GM12878 (cell line): ENCODE measurements around the gene NPB. TPM values are rescaled to one million over a fixed set of nuclear protein-coding genes. Genes with fewer than 3 reads are reported as not detected.
A peak's percentile ranks its signal among the peaks of the same experiment; 100 is the strongest.

ENCODE experiments used
- ATAC-seq: fragments of 200-7000 bp; cut with Tn5 transposase; 3 replicates; pipeline ENCODE4 v1.9.1; 2020; ENCODE audit warnings: mild to moderate bottlenecking, moderate library complexity
- BruUV-seq: library from RNA; stranded (reverse); fragments of 400-500 nt; replicated peaks from 2 replicates; lab custom pipeline; 2021; lab: Mats Ljungman, UMichigan
- CTCF ChIA-PET: fragments of 300-600 bp; sonication (Branson Sonifier 250); formaldehyde crosslinking; extraction: SDS; loops from one replicate; lab custom pipeline; 2021; ENCODE audit warnings: inconsistent platforms; lab: Yijun Ruan, JAX
- POLR2A ChIA-PET: fragments of 350-600 bp; formaldehyde crosslinking; extraction: SDS; loops from one replicate; lab custom pipeline; 2021; ENCODE audit warnings: inconsistent platforms; lab: Charles Lee
- RAD21 ChIA-PET: fragments of 300-600 bp; sonication (Branson Sonifier 250); formaldehyde crosslinking; loops from one replicate; lab custom pipeline; 2023; ENCODE audit warnings: antibody characterized with exemption; ENCODE audit not compliant: unreplicated experiment; lab: Charles Lee
- SMC1A ChIA-PET: fragments of 300-600 bp; sonication (Branson Sonifier 250); formaldehyde crosslinking; loops from one replicate; lab custom pipeline; 2023; ENCODE audit not compliant: unreplicated experiment, uncharacterized antibody; lab: Charles Lee
- DNase-seq: peaks from one replicate; pipeline ENCODE4 v3.0.0-alpha.2; 2011; ENCODE audit warnings: low read depth, low spot score
- FAIRE-seq: peaks from 3 replicates; lab custom pipeline; 2011; peaks lifted over from hg19 to GRCh38; lab: Jason Lieb, UNC
- H2AFZ ChIP-seq: 2 replicates; pipeline ENCODE4 v1.6.0; 2011; ENCODE audit warnings: low read depth, low read length, control low read depth; ENCODE audit not compliant: control insufficient read depth
- H3K27ac ChIP-seq: 2 replicates; pipeline ENCODE4 v1.5.1; 2011; ENCODE audit warnings: control low read depth; ENCODE audit not compliant: control insufficient read depth, insufficient read depth
- H3K27me3 ChIP-seq, 2 experiments: replicated peaks in 1 of 2; 2 replicates each; pipeline versions ENCODE4 v1.6.0 to v1.6.1; 2011; ENCODE audit warnings: low read length in 1 of 2; ENCODE audit not compliant: control insufficient read depth in 2 of 2, insufficient read depth in 2 of 2
- H3K36me3 ChIP-seq, 2 experiments: 2 replicates each; pipeline ENCODE4 v1.5.1; 2011; ENCODE audit warnings: low read length in 1 of 2; ENCODE audit not compliant: control insufficient read depth in 2 of 2, insufficient read depth in 2 of 2
- H3K4me1 ChIP-seq: 2 replicates; pipeline ENCODE4 v1.6.1; 2011; ENCODE audit warnings: mild to moderate bottlenecking, low read length, moderate library complexity, mixed read lengths; ENCODE audit not compliant: control insufficient read depth, insufficient read depth
- H3K4me2 ChIP-seq: 2 replicates; pipeline ENCODE4 v1.6.0; 2011; ENCODE audit warnings: control low read depth; ENCODE audit not compliant: control insufficient read depth, insufficient read depth
- H3K4me3 ChIP-seq: fragments of 200-600 bp; sonication (generic); 2 replicates; pipeline ENCODE4 v1.5.1; 2016
- H3K79me2 ChIP-seq: 2 replicates; pipeline ENCODE4 v1.6.0; 2011; ENCODE audit warnings: low read length; ENCODE audit not compliant: control insufficient read depth, insufficient read depth
- H3K9ac ChIP-seq: 2 replicates; pipeline ENCODE4 v1.8.0; 2011; ENCODE audit warnings: low read length, control low read depth, mixed read lengths; ENCODE audit not compliant: control insufficient read depth, insufficient read depth
- H3K9me3 ChIP-seq: replicated peaks from 3 replicates; pipeline ENCODE4 v1.5.1; 2011; ENCODE audit warnings: mild to moderate bottlenecking, low read length; ENCODE audit not compliant: control insufficient read depth, insufficient read depth
- H4K20me1 ChIP-seq: 2 replicates; pipeline ENCODE4 v1.6.0; 2011; ENCODE audit not compliant: control insufficient read depth, insufficient read depth
- DPF2 ChIP-seq: fragments of 450-650 bp; IDR thresholded peaks from 2 replicates; pipeline ENCODE4 v1.6.1; 2017; ENCODE audit warnings: mild to moderate bottlenecking
- IKZF1 ChIP-seq: fragments of 450-650 bp; conservative IDR thresholded peaks from 2 replicates; pipeline ENCODE4 v1.6.1; 2017; ENCODE audit warnings: antibody characterized with exemption, mild to moderate bottlenecking
- JUND ChIP-seq: IDR thresholded peaks from 2 replicates; pipeline ENCODE4 v1.6.1; 2012; ENCODE audit warnings: low read depth, mild to moderate bottlenecking, low read length, improper control_type of control experiment, moderate library complexity
- MEF2B ChIP-seq: fragments of 450-650 bp; IDR thresholded peaks from 2 replicates; pipeline ENCODE4 v1.6.1; 2018; ENCODE audit warnings: mild to moderate bottlenecking, moderate library complexity; ENCODE audit not compliant: partially characterized antibody, poor library complexity, severe bottlenecking
- MTA3 ChIP-seq: IDR thresholded peaks from 2 replicates; pipeline ENCODE4 v1.6.1; 2012; ENCODE audit warnings: low read length, inconsistent platforms, borderline replicate concordance
- NKRF ChIP-seq: fragments of 450-650 bp; conservative IDR thresholded peaks from 2 replicates; pipeline ENCODE4 v1.6.1; 2017; ENCODE audit warnings: mild to moderate bottlenecking, moderate library complexity
- POLR2AphosphoS5 ChIP-seq: IDR thresholded peaks from 2 replicates; pipeline ENCODE4 v1.6.1; 2011; ENCODE audit warnings: mild to moderate bottlenecking, low read length, inconsistent platforms
- PRDM15 ChIP-seq: fragments of 450-650 bp; formaldehyde crosslinking; IDR thresholded peaks from 2 replicates; pipeline ENCODE4 v1.4.0; 2020; ENCODE audit warnings: mild to moderate bottlenecking, moderate library complexity
- RELA ChIP-seq: fragments of 450-650 bp; IDR thresholded peaks from 2 replicates; pipeline ENCODE4 v1.8.0; 2014; ENCODE audit warnings: borderline replicate concordance; ENCODE audit not compliant: partially characterized antibody
- SMAD1 ChIP-seq: fragments of 450-650 bp; IDR thresholded peaks from 2 replicates; pipeline ENCODE4 v1.6.1; 2018; ENCODE audit warnings: mild to moderate bottlenecking, low read depth; ENCODE audit not compliant: partially characterized antibody
- SP1 ChIP-seq: IDR thresholded peaks from one replicate; pipeline ENCODE4 v1.6.1; 2011; ENCODE audit warnings: low read depth, low read length
- STAT1 ChIP-seq: fragments of 450-650 bp; conservative IDR thresholded peaks from 2 replicates; pipeline ENCODE4 v1.6.1; 2014; ENCODE audit warnings: antibody characterized with exemption, mild to moderate bottlenecking
- TARDBP ChIP-seq: IDR thresholded peaks from 2 replicates; pipeline ENCODE4 v1.6.1; 2016; ENCODE audit warnings: borderline replicate concordance
- YBX1 ChIP-seq: fragments of 450-650 bp; IDR thresholded peaks from 2 replicates; pipeline ENCODE4 v1.6.1; 2016; ENCODE audit warnings: antibody characterized with exemption
- ZBTB33 ChIP-seq: fragments of 450-650 bp; IDR thresholded peaks from 2 replicates; pipeline ENCODE4 v1.6.1; 2017; ENCODE audit warnings: mild to moderate bottlenecking
- WGBS: methylation state at CpG from one replicate; pipeline ENCODE4 v1.1.6; 2016; ENCODE audit warnings: low lambda C conversion rate; ENCODE audit not compliant: insufficient replicate concordance, insufficient coverage; ENCODE audit errors: missing lambda C conversion rate; 5-methylcytosine and 5-hydroxymethylcytosine counted together
- in situ Hi-C: fragments of 300-500 bp; cut with MboI; formaldehyde crosslinking; loops from 9 replicates; pipeline ENCODE4 v1.14.3; 2018; ENCODE audit warnings: mixed read lengths
- intact Hi-C: fragments of 100-400 bp; cut with micrococcal nuclease; formaldehyde crosslinking; loops from one replicate; pipeline ENCODE4 v1.14.2; 2022; ENCODE audit not compliant: unreplicated experiment
- polyA plus RNA-seq, 11 experiments: library from polyadenylated mRNA; depleted of rRNA in 4 of 11; unstranded in 6 of 11; stranded (reverse) in 5 of 11; fragments of >200 nt; fragmentation: Nextera tagmentation in 4 of 11; fragmentation: Illumina TruSeq in 1 of 11; extraction: Ambion mirVana in 4 of 11; extraction: Trizol in 1 of 11; gene quantifications; 1 replicate in 1 of 11; 2 replicates in 10 of 11; pipeline versions ENCODE4 v1.2.1 to v1.2.3, GENCODE V29; 2011 to 2016; ENCODE audit warnings: inconsistent platforms in 2 of 11, missing spikeins in 2 of 11, low read depth in 1 of 11
- total RNA-seq, 4 experiments: library from RNA; depleted of rRNA in 3 of 4; stranded (reverse); fragments of >200 nt in 3 of 4; fragmentation: Illumina TruSeq in 1 of 4; extraction: Trizol in 1 of 4; gene quantifications; 2 replicates each; pipeline versions ENCODE4 v1.2.1 to v1.2.3, GENCODE V29; 2013 to 2021

Gene NPB
- total and polyA plus RNA-seq, 10 of the 15 experiments (the other 5 are each of a cell fraction or from before 2014, with no cell fraction given), result 0.03 to 0.40 (median 0.15) TPM; not detected in 2

- H3K36me3 ChIP-seq, result peaks cover 0 to 2% of the 10 kb centered on the region in 2 experiments; a peak in 1 of 4 replicates
- RAD21 ChIA-PET, result interaction anchor here (0.9 to 1.6 kb wide), 2 partner anchors 30 to 36 kb away, joined by 4 to 7 read pairs; partner anchors contain the start of gene NOTUM
- H2AFZ ChIP-seq, result no peak overlapping the region
- H3K79me2 ChIP-seq, result peaks cover 15% of the 10 kb centered on the region
- no peak overlapping the region for H3K9ac ChIP-seq
- CTCF ChIA-PET, result interaction anchor here (1.9 kb wide), 1 partner anchor 61 kb away, joined by 6 read pairs; no protein-coding TSS in a partner anchor
- intact Hi-C loops (no loop called here), in situ Hi-C loops (no loop called here)
- 0 out of 2 replicates have a peak overlapping the region, but pooled peaks have one; percentile 24 for H3K27ac ChIP-seq
- peak; percentile 45 for ATAC-seq
- no TSS peak for BruUV-seq
- 39% methylated on average over 20 of the region's 20 CpGs for WGBS
- H3K4me3 ChIP-seq, result no peak overlapping the region
- no peak overlapping the region; the same call in 1 of the 2 replicates for H3K4me2 ChIP-seq
- no peaks in the 10 kb centered on the region for H3K27me3 ChIP-seq
- no peaks in the 10 kb centered on the region for H3K9me3 ChIP-seq
- SMC1A ChIA-PET, result interaction anchor here (0.7 kb wide), 1 partner anchor 420 kb away, joined by 3 read pairs; no protein-coding TSS in a partner anchor
- FAIRE-seq, result no peak
- H3K4me1 ChIP-seq, result peaks cover 17% of the 10 kb centered on the region
- POLR2A ChIA-PET, result interaction anchor here (0.6 to 1.0 kb wide), 7 partner anchors 8 to 294 kb away, joined by 3 to 5 read pairs (median 4); no protein-coding TSS in a partner anchor
- DNase-seq, result no peak
- H4K20me1 ChIP-seq, result no peaks in the 10 kb centered on the region
- TF ChIP-seq MTA3 (no peak), STAT1 (no peak), NKRF (no peak), ZBTB33 (no peak), TARDBP (no peak), RELA (peak; percentile 42), YBX1 (no peak), IKZF1 (peak; percentile 22; the same call in 1 of the 2 replicates), SMAD1 (no peak), MEF2B (peak; percentile 42), SP1 (no peak), POLR2AphosphoS5 (no peak), DPF2 (peak; percentile 31; the same call in 1 of the 2 replicates), PRDM15 (CRISPR knock-in tag) (no peak), JUND (no peak)
Observed at GRCh38 chr17:81930142-81931125, 28.4 kb downstream of the NPB start.
